Naive thymus-derived CD4-positive, alpha-beta T cell (primary cell): ENCODE measurements around the gene GTF2A1. TPM values are rescaled to one million over a fixed set of nuclear protein-coding genes. Genes with fewer than 3 reads are reported as not detected.

Source experiments
- ATAC-seq: fragments of 150-1000 bp; cut with Tn5 transposase; 2 replicates; pipeline ENCODE4 v1.10.0; 2021; ENCODE audit warnings: mild to moderate bottlenecking, moderate library complexity
- CTCF ChIA-PET: fragments of 350-600 bp; sonication (Branson Sonifier 250); formaldehyde crosslinking; loops from one replicate; lab custom pipeline; 2021; ENCODE audit warnings: antibody characterized with exemption; lab: Charles Lee
- POLR2A ChIA-PET: fragments of 350-600 bp; sonication (Branson Sonifier 250); formaldehyde crosslinking; loops from one replicate; lab custom pipeline; 2021; ENCODE audit warnings: antibody characterized with exemption, inconsistent platforms; lab: Charles Lee
- DNase-seq, 9 donors: peaks; one replicate each; pipeline versions ENCODE4 v3.0.0 to v3.0.0-alpha.2; 2020 to 2022; ENCODE audit warnings: mixed read lengths in 1 of 9
- H3K27ac ChIP-seq: one replicate; pipeline ENCODE4 v1.7.0; 2013; ENCODE audit warnings: mild to moderate bottlenecking, low read depth, low read length, moderate library complexity
- H3K27me3 ChIP-seq, 2 donors: one replicate each; pipeline ENCODE4 v1.7.0; 2013; ENCODE audit warnings: low read length in 2 of 2, mild to moderate bottlenecking in 2 of 2, moderate library complexity in 2 of 2; ENCODE audit not compliant: control insufficient read depth in 2 of 2, insufficient read depth in 2 of 2
- H3K36me3 ChIP-seq, 3 experiments: 1 replicate in 2 of 3; 2 replicates in 1 of 3; pipeline ENCODE4 v1.7.0; 2013; ENCODE audit warnings: low read length in 3 of 3, mild to moderate bottlenecking in 3 of 3, moderate library complexity in 1 of 3; ENCODE audit not compliant: insufficient read depth in 3 of 3, control insufficient read depth in 2 of 3
- H3K4me1 ChIP-seq, 2 donors: one replicate each; pipeline ENCODE4 v1.7.0; 2013; ENCODE audit warnings: low read length in 2 of 2, mild to moderate bottlenecking in 2 of 2, moderate library complexity in 1 of 2; ENCODE audit not compliant: control insufficient read depth in 2 of 2, insufficient read depth in 2 of 2
- H3K4me3 ChIP-seq: 2 replicates; pipeline ENCODE4 v1.7.0; 2013; ENCODE audit warnings: mild to moderate bottlenecking, low read length
- H3K9me3 ChIP-seq, 3 experiments: 1 replicate in 2 of 3; 2 replicates in 1 of 3; pipeline ENCODE4 v1.7.0; 2013; ENCODE audit warnings: low read length in 3 of 3; ENCODE audit not compliant: control insufficient read depth in 2 of 3
- H3K27ac Mint-ChIP-seq, 9 donors: one replicate each; pipeline ENCODE4 v1.8.0; 2020 to 2022; ENCODE audit warnings: mixed read lengths in 9 of 9, mild to moderate bottlenecking in 8 of 9, moderate library complexity in 5 of 9, inconsistent platforms in 2 of 9
- H3K27me3 Mint-ChIP-seq, 5 donors: one replicate each; pipeline ENCODE4 v1.8.0; 2021 to 2022; ENCODE audit warnings: mixed read lengths in 5 of 5, mild to moderate bottlenecking in 1 of 5
- H3K36me3 Mint-ChIP-seq, 5 donors: one replicate each; pipeline ENCODE4 v1.8.0; 2020 to 2022; ENCODE audit warnings: mixed read lengths in 5 of 5, mild to moderate bottlenecking in 3 of 5, inconsistent platforms in 1 of 5
- H3K4me1 Mint-ChIP-seq, 7 donors: one replicate each; pipeline ENCODE4 v1.8.0; 2020 to 2022; ENCODE audit warnings: mixed read lengths in 7 of 7, mild to moderate bottlenecking in 3 of 7, inconsistent platforms in 1 of 7
- H3K4me3 Mint-ChIP-seq, 10 donors: one replicate each; pipeline ENCODE4 v1.8.0; 2020 to 2022; ENCODE audit warnings: mild to moderate bottlenecking in 10 of 10, mixed read lengths in 10 of 10, moderate library complexity in 6 of 10, inconsistent platforms in 2 of 10
- H3K9me3 Mint-ChIP-seq, 11 donors: one replicate each; pipeline ENCODE4 v1.8.0; 2020 to 2022; ENCODE audit warnings: mixed read lengths in 11 of 11, mild to moderate bottlenecking in 4 of 11, inconsistent platforms in 1 of 11, moderate library complexity in 1 of 11
- intact Hi-C, 2 donors: fragments of 100-400 bp; cut with micrococcal nuclease; formaldehyde crosslinking; loops; one replicate each; pipeline ENCODE4 v1.15.1; 2023
- polyA plus RNA-seq, 2 donors: library from polyadenylated mRNA; unstranded; fragments of 300-500 nt; fragmentation: Illumina TruSeq; gene quantifications; one replicate each; pipeline ENCODE4 v1.2.3, GENCODE V29; 2021
- total RNA-seq, 6 experiments: library from RNA in 5 of 6; stranded (reverse) in 5 of 6; gene quantifications; 1 replicate in 5 of 6; 2 replicates in 1 of 6; pipeline ENCODE4 v1.2.3 and lab custom pipeline; 2021 to 2026

The GTF2A1 gene
- total and polyA plus RNA-seq, 7 experiments from 2014 or later, result 8.4 to 39.2 (median 26.9) TPM

GRCh38 chr14:81170829-81171195, 49.9 kb downstream of the GTF2A1 start:
- H3K36me3 Mint-ChIP-seq, result peaks cover 0 to 4% (median 0%) of the 10 kb centered on the region in 5 donors
- H3K9me3 ChIP-seq, result no peaks in the 10 kb centered on the region
- ATAC-seq (no peak), DNase-seq (no peak)
- intact Hi-C loops, result loop anchor here (1.0 to 5.0 kb wide), 13 partner anchors 7 to 363 kb away; partner anchors contain the start of genes CEP128 (in 2 of the 2), SEL1L (in 1 of the 2) and TSHR (in 1 of the 2)
- H3K27me3 ChIP-seq, result no peaks in the 10 kb centered on the region
- ChIA-PET POLR2A (interaction anchor here (0.7 to 3.6 kb wide), 8 partner anchors 12 to 215 kb away, joined by 3 to 31 read pairs (median 3); partner anchors contain the start of genes GTF2A1 and TSHR), CTCF (interaction anchor here (1.0 to 3.8 kb wide), 8 partner anchors 50 to 283 kb away, joined by 3 to 31 read pairs (median 3); partner anchors contain the start of genes GTF2A1 and TSHR)
- H3K36me3 ChIP-seq, result no peaks in the 10 kb centered on the region
- no peaks in the 10 kb centered on the region for H3K9me3 Mint-ChIP-seq
- H3K27ac ChIP-seq, result peak overlapping the region; percentile 54
- H3K4me1 Mint-ChIP-seq, result peaks cover 11 to 45% (median 24%) of the 10 kb centered on the region in 7 donors
- peaks cover 8 to 17% of the 10 kb centered on the region in 2 donors for H3K4me1 ChIP-seq
- peak overlapping the region; percentile 58 to 96 (median 89) for H3K27ac Mint-ChIP-seq
- H3K4me3 ChIP-seq, result peak overlapping the region; percentile 79
- no peaks in the 10 kb centered on the region for H3K27me3 Mint-ChIP-seq
- peak overlapping the region in 9 of 10 donors; percentile 87 to 98 (median 94) for H3K4me3 Mint-ChIP-seq

DNA sequence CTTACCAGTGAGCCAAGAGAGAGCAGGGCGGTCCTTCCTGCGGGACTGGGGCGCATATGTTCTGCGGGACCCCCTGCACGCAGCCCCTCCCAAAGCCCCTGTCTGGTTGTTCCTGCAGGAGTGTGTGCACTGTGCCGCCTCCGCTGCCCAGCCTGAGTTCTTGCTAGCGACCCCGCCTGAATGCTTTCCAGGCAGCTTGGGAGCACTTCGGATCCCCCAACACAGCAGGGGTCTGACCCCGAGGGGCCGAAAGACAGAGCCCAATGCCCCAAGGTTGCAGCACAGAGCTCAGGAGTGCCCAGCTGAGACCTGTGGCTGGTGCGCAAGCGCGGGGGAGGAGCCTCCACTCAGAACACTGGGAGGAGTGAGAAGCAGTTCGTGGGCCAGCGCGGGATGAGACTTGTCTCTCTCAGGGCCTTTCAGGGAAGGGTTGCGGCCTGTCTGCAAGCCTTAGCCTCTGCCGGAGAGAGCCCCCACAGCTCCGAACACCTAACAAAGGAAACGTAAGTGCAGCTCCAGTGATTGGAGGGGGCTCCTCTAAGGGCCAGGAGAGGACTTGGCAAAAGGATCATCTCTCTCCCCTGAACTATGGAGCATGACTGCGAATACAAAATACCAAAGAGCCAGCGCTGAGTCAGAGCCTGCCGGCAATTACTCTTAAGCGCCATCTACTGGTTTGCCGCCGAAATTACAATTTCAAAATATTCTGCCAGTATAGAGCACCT, 50.5 kb downstream of the GTF2A1 start:
- peaks cover 11 to 46% (median 24%) of the 10 kb centered on the region in 7 donors for H3K4me1 Mint-ChIP-seq

DNA sequence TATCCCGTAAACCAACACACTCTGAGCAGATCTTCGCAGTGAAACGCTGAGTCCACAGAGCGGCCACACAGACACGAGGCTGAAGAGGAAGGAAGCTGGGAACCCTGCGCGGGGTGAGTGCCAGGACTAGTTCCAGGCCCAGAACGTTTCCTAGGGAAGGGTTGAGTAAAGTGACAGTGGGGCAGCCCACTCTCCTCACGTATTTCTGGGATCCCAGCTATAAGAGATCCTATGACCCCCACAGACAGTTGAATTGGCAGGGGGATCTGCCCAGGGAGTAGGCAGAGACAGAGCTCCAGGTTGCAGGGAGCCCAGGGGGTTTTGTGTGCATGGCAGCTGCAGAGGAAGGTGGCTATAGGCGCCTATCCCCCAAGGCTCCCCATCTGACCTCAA, 51.1 kb downstream of the GTF2A1 start:
- ATAC-seq (peak; percentile 14), DNase-seq (no peak)
- Histone ChIP-seq H3K27ac (peak overlapping the region; percentile 54), H3K36me3 (no peaks in the 10 kb centered on the region), H3K4me1 (peaks cover 8 to 17% of the 10 kb centered on the region in 2 donors), H3K9me3 (no peaks in the 10 kb centered on the region), H3K27me3 (no peaks in the 10 kb centered on the region), H3K4me3 (peak overlapping the region; percentile 79)
- CTCF ChIA-PET, result interaction anchor here (0.6 to 3.8 kb wide), 11 partner anchors 7 to 214 kb away, joined by 3 to 31 read pairs (median 3); partner anchors contain the start of genes GTF2A1 and TSHR
- Mint-ChIP-seq H3K27me3 (no peaks in the 10 kb centered on the region), H3K27ac (peak overlapping the region; percentile 71 to 96 (median 92)), H3K36me3 (peaks cover 0 to 4% (median 0%) of the 10 kb centered on the region in 5 donors), H3K9me3 (no peaks in the 10 kb centered on the region), H3K4me1 (peaks cover 11 to 50% (median 24%) of the 10 kb centered on the region in 7 donors), H3K4me3 (peak overlapping the region; percentile 87 to 98 (median 93))
- intact Hi-C loops, result loop anchor here (1.0 to 5.0 kb wide), 13 partner anchors 9 to 365 kb away; partner anchors contain the start of genes CEP128 (in 2 of the 2), SEL1L (in 1 of the 2) and TSHR (in 1 of the 2)
- POLR2A ChIA-PET, result interaction anchor here (0.9 to 3.6 kb wide), 6 partner anchors 15 to 295 kb away, joined by 3 to 31 read pairs (median 4); partner anchors contain the start of gene GTF2A1

More for the DNA sequence above, 50.5 kb downstream of the GTF2A1 start:
- Histone ChIP-seq H3K27ac (peak overlapping the region; percentile 54), H3K27me3 (no peaks in the 10 kb centered on the region), H3K36me3 (no peaks in the 10 kb centered on the region), H3K4me1 (peaks cover 8 to 17% of the 10 kb centered on the region in 2 donors), H3K9me3 (no peaks in the 10 kb centered on the region), H3K4me3 (peak overlapping the region; percentile 79)
- Mint-ChIP-seq H3K9me3 (no peaks in the 10 kb centered on the region), H3K27me3 (no peaks in the 10 kb centered on the region), H3K36me3 (peaks cover 0 to 4% (median 0%) of the 10 kb centered on the region in 5 donors), H3K4me3 (peak overlapping the region; percentile 87 to 98 (median 93)), H3K27ac (peak overlapping the region; percentile 71 to 96 (median 92))
- ChIA-PET POLR2A (interaction anchor here (0.8 to 3.6 kb wide), 8 partner anchors 13 to 294 kb away, joined by 3 to 31 read pairs (median 3); partner anchors contain the start of genes GTF2A1 and TSHR), CTCF (interaction anchor here (0.6 to 3.8 kb wide), 14 partner anchors 8 to 215 kb away, joined by 3 to 31 read pairs (median 3); partner anchors contain the start of genes GTF2A1 and TSHR)
- DNase-seq (peak; percentile 76 to 91 (median 89)), ATAC-seq (peak; percentile 98)
- intact Hi-C loops, result loop anchor here (1.0 to 5.0 kb wide), 13 partner anchors 8 to 364 kb away; partner anchors contain the start of genes CEP128 (in 2 of the 2), SEL1L (in 1 of the 2) and TSHR (in 1 of the 2)

GRCh38 chr14:81169267-81169666, 51.5 kb downstream of the GTF2A1 start:
- DNase-seq (no peak), ATAC-seq (no peak)
- ChIA-PET POLR2A (interaction anchor here (1.5 to 3.6 kb wide), 3 partner anchors 50 to 295 kb away, joined by 5 to 31 read pairs (median 28); partner anchors contain the start of gene GTF2A1), CTCF (interaction anchor here (0.7 to 3.8 kb wide), 5 partner anchors 9 to 180 kb away, joined by 3 to 31 read pairs (median 5); no protein-coding TSS in a partner anchor)
- H3K27me3 ChIP-seq, result no peaks in the 10 kb centered on the region
- no peaks in the 10 kb centered on the region for H3K9me3 ChIP-seq
- no peaks in the 10 kb centered on the region for H3K36me3 ChIP-seq
- H3K4me3 ChIP-seq, result peak overlapping the region; percentile 79
- no peaks in the 10 kb centered on the region for H3K9me3 Mint-ChIP-seq
- intact Hi-C loops, result no loop called here
- H3K36me3 Mint-ChIP-seq, result peaks cover 0 to under 1% (median 0%) of the 10 kb centered on the region in 5 donors
- peak overlapping the region; percentile 87 to 98 (median 93) for H3K4me3 Mint-ChIP-seq
- peaks cover 8 to 17% of the 10 kb centered on the region in 2 donors for H3K4me1 ChIP-seq
- H3K4me1 Mint-ChIP-seq, result peaks cover 11 to 53% (median 24%) of the 10 kb centered on the region in 7 donors
- no peaks in the 10 kb centered on the region for H3K27me3 Mint-ChIP-seq
- peak overlapping the region; percentile 71 to 96 (median 92) for H3K27ac Mint-ChIP-seq
- H3K27ac ChIP-seq, result peak overlapping the region; percentile 54

GRCh38 chr14:81166121-81166520, 54.6 kb downstream of the GTF2A1 start:
- intact Hi-C loops, result no loop called here
- ATAC-seq, result no peak
- no peaks in the 10 kb centered on the region for H3K9me3 Mint-ChIP-seq
- H3K9me3 ChIP-seq, result no peaks in the 10 kb centered on the region
- H3K27ac Mint-ChIP-seq, result no peak overlapping the region
- CTCF ChIA-PET, result interaction anchor here (0.7 kb wide), 1 partner anchor 187 kb away, joined by 3 read pairs; no protein-coding TSS in a partner anchor
- no peaks in the 10 kb centered on the region for H3K36me3 Mint-ChIP-seq
- H3K36me3 ChIP-seq, result no peaks in the 10 kb centered on the region
- peaks cover 8 to 16% of the 10 kb centered on the region in 2 donors for H3K4me1 ChIP-seq
- H3K4me3 Mint-ChIP-seq, result no peak overlapping the region
- H3K27me3 Mint-ChIP-seq, result no peaks in the 10 kb centered on the region
- no peak overlapping the region for H3K27ac ChIP-seq
- no peak for DNase-seq
- H3K27me3 ChIP-seq, result no peaks in the 10 kb centered on the region
- peaks cover 11 to 42% (median 24%) of the 10 kb centered on the region in 7 donors for H3K4me1 Mint-ChIP-seq
- POLR2A ChIA-PET, result interaction anchor here (1.6 kb wide), 1 partner anchor 53 kb away, joined by 3 read pairs; no protein-coding TSS in a partner anchor
- no peak overlapping the region for H3K4me3 ChIP-seq

DNA sequence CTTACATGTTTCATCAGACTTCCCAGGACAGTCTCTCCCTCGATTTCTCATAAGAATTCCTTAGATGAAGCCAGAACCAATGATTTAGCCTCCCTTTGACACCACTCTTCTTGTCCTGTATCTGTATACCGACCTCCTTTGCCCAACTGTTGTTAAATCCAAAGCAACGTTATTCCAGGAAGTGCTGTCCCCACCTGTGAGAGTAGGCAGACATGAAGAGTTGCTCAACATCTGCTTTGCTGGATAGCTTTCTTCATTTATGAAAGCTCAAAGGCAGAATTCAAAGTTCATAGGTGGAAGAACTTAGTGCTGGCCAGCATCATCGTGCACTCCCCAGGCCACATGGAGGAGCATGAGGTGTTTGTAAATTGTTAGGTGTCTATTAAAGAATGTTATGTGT, 55.6 kb downstream of the GTF2A1 start:
- no peaks in the 10 kb centered on the region for H3K36me3 Mint-ChIP-seq
- Histone ChIP-seq H3K36me3 (no peaks in the 10 kb centered on the region), H3K27me3 (no peaks in the 10 kb centered on the region), H3K9me3 (no peaks in the 10 kb centered on the region), H3K4me3 (no peak overlapping the region), H3K27ac (no peak overlapping the region), H3K4me1 (peaks cover 5 to 11% of the 10 kb centered on the region in 2 donors)
- no peak for ATAC-seq
- no peaks in the 10 kb centered on the region for H3K9me3 Mint-ChIP-seq
- no peak overlapping the region for H3K27ac Mint-ChIP-seq
- ChIA-PET CTCF (interaction anchor here (0.9 kb wide), 1 partner anchor 169 kb away, joined by 4 read pairs; no protein-coding TSS in a partner anchor), POLR2A (no interaction called here)
- DNase-seq, result no peak
- H3K4me1 Mint-ChIP-seq, result peaks cover 6 to 33% (median 18%) of the 10 kb centered on the region in 7 donors
- no peak overlapping the region for H3K4me3 Mint-ChIP-seq
- H3K27me3 Mint-ChIP-seq, result no peaks in the 10 kb centered on the region
- intact Hi-C loops, result no loop called here
